SK-N-SH treated with all-trans-retinoic acid at 6 μM for 48 hours (cell line): ENCODE measurements around the gene NXPH1.

Experiments
- ATAC-seq: fragments of 200-7000 bp; cut with Tn5 transposase; 3 replicates; pipeline ENCODE4 v1.9.1; 2020; ENCODE audit warnings: mild to moderate bottlenecking, moderate library complexity
- ARNTL ChIP-seq: fragments of 450-650 bp; formaldehyde crosslinking; IDR thresholded peaks from 2 replicates; pipeline ENCODE4 v1.5.0; 2020; ENCODE audit warnings: low read depth, mild to moderate bottlenecking, moderate library complexity, borderline replicate concordance
- BACH2 ChIP-seq: fragments of 250-450 bp; sonication (Bioruptor Pico); IDR thresholded peaks from 2 replicates; pipeline ENCODE4 v1.9.0; 2021; ENCODE audit warnings: mild to moderate bottlenecking, borderline replicate concordance
- CREB5 ChIP-seq: fragments of 250-450 bp; sonication (Bioruptor Pico); IDR thresholded peaks from 2 replicates; pipeline ENCODE4 v1.5.1; 2020; ENCODE audit warnings: low read depth, mild to moderate bottlenecking, moderate library complexity
- CSDC2 ChIP-seq: fragments of 250-450 bp; sonication (Bioruptor Pico); IDR thresholded peaks from 2 replicates; pipeline ENCODE4 v1.5.0; 2020; ENCODE audit warnings: mild to moderate bottlenecking, moderate library complexity
- CSRNP3 ChIP-seq: fragments of 250-450 bp; sonication (Bioruptor Pico); IDR thresholded peaks from 2 replicates; pipeline ENCODE4 v1.5.1; 2021; ENCODE audit warnings: mild to moderate bottlenecking, moderate library complexity
- ESRRG ChIP-seq: fragments of 250-450 bp; sonication (Bioruptor Pico); IDR thresholded peaks from 2 replicates; pipeline ENCODE4 v1.6.1; 2021; ENCODE audit warnings: mild to moderate bottlenecking
- ISL1 ChIP-seq: fragments of 250-450 bp; sonication (Bioruptor Pico); IDR thresholded peaks from 2 replicates; pipeline ENCODE4 v2.1.2; 2022; ENCODE audit warnings: mild to moderate bottlenecking, moderate library complexity
- OSR1 ChIP-seq: fragments of 250-450 bp; sonication (Bioruptor Pico); IDR thresholded peaks from 2 replicates; pipeline ENCODE4 v1.8.0; 2022; ENCODE audit warnings: moderate library complexity, mild to moderate bottlenecking, inconsistent platforms
- PATZ1 ChIP-seq: fragments of 250-450 bp; sonication (Bioruptor Pico); IDR thresholded peaks from 2 replicates; pipeline ENCODE4 v1.8.0; 2020; ENCODE audit warnings: mild to moderate bottlenecking, moderate library complexity, borderline replicate concordance
- POU6F1 ChIP-seq: fragments of 250-450 bp; sonication (Bioruptor Pico); IDR thresholded peaks from 2 replicates; pipeline ENCODE4 v1.8.0; 2021; ENCODE audit warnings: low read depth, mild to moderate bottlenecking, moderate library complexity, borderline replicate concordance
- RARB ChIP-seq: fragments of 250-450 bp; sonication (Bioruptor Pico); IDR thresholded peaks from 2 replicates; pipeline ENCODE4 v1.8.0; 2021; ENCODE audit warnings: mild to moderate bottlenecking, moderate library complexity
- SNAI2 ChIP-seq: fragments of 250-450 bp; sonication (Bioruptor Pico); IDR thresholded peaks from 2 replicates; pipeline ENCODE4 v1.5.0; 2020; ENCODE audit warnings: mild to moderate bottlenecking, moderate library complexity
- TOX ChIP-seq: fragments of 250-450 bp; sonication (Bioruptor Pico); IDR thresholded peaks from 2 replicates; pipeline ENCODE4 v1.8.0; 2021; ENCODE audit warnings: mild to moderate bottlenecking, moderate library complexity, borderline replicate concordance
- TSHZ2 ChIP-seq: fragments of 250-450 bp; sonication (Bioruptor Pico); IDR thresholded peaks from 2 replicates; pipeline ENCODE4 v1.5.0; 2020; ENCODE audit warnings: mild to moderate bottlenecking, moderate library complexity
- ZFP30 ChIP-seq: fragments of 450-650 bp; formaldehyde crosslinking; IDR thresholded peaks from 2 replicates; pipeline ENCODE4 v1.5.0; 2022; ENCODE audit warnings: mild to moderate bottlenecking, moderate library complexity
- ZNF70 ChIP-seq: fragments of 450-650 bp; formaldehyde crosslinking; IDR thresholded peaks from 2 replicates; pipeline ENCODE4 v1.5.0; 2020; ENCODE audit warnings: mild to moderate bottlenecking, moderate library complexity
- ZNF8 ChIP-seq: fragments of 450-650 bp; formaldehyde crosslinking; IDR thresholded peaks from 2 replicates; pipeline ENCODE4 v1.5.0; 2020; ENCODE audit warnings: mild to moderate bottlenecking, moderate library complexity

Gene NXPH1

GRCh38 chr7:8582728-8583127 lies 149.3 kb downstream of the NXPH1 start:
- no peak for TF ChIP-seq CSDC2 (CRISPR knock-in tag)
- no peak for TF ChIP-seq CSRNP3 (CRISPR knock-in tag)
- TF ChIP-seq TSHZ2 (CRISPR knock-in tag), result no peak
- no peak for TF ChIP-seq ARNTL
- no peak for ATAC-seq

GRCh38 chr7:8585591-8585990 lies 152.2 kb downstream of the NXPH1 start:
- TF ChIP-seq CREB5 (CRISPR knock-in tag) (no peak), ARNTL (no peak), SNAI2 (CRISPR knock-in tag) (no peak), ZNF70 (CRISPR knock-in tag) (no peak), OSR1 (CRISPR knock-in tag) (no peak)
- ATAC-seq, result no peak

GRCh38 chr7:8590225-8590624 lies 156.8 kb downstream of the NXPH1 start:
- TF ChIP-seq RARB (no peak), POU6F1 (CRISPR knock-in tag) (no peak), CSRNP3 (CRISPR knock-in tag) (no peak), ZNF8 (no peak), SNAI2 (CRISPR knock-in tag) (no peak), BACH2 (CRISPR knock-in tag) (no peak), PATZ1 (no peak), ISL1 (no peak), TOX (CRISPR knock-in tag) (no peak), ZFP30 (CRISPR knock-in tag) (no peak), ESRRG (CRISPR knock-in tag) (no peak), ZNF70 (CRISPR knock-in tag) (no peak), CREB5 (CRISPR knock-in tag) (no peak), ARNTL (no peak), CSDC2 (CRISPR knock-in tag) (no peak), TSHZ2 (CRISPR knock-in tag) (no peak)
- no peak for ATAC-seq
